ENCODE measurements around the gene DNPEP. TPM values are rescaled to one million over a fixed set of nuclear protein-coding genes. Genes with fewer than 3 reads are reported as not detected.
A peak's percentile ranks its signal among the peaks of the same experiment; 100 is the strongest.

DNPEP gene
- total RNA-seq, 1 experiment from 2014 or later, result 81.3 TPM

DNA sequence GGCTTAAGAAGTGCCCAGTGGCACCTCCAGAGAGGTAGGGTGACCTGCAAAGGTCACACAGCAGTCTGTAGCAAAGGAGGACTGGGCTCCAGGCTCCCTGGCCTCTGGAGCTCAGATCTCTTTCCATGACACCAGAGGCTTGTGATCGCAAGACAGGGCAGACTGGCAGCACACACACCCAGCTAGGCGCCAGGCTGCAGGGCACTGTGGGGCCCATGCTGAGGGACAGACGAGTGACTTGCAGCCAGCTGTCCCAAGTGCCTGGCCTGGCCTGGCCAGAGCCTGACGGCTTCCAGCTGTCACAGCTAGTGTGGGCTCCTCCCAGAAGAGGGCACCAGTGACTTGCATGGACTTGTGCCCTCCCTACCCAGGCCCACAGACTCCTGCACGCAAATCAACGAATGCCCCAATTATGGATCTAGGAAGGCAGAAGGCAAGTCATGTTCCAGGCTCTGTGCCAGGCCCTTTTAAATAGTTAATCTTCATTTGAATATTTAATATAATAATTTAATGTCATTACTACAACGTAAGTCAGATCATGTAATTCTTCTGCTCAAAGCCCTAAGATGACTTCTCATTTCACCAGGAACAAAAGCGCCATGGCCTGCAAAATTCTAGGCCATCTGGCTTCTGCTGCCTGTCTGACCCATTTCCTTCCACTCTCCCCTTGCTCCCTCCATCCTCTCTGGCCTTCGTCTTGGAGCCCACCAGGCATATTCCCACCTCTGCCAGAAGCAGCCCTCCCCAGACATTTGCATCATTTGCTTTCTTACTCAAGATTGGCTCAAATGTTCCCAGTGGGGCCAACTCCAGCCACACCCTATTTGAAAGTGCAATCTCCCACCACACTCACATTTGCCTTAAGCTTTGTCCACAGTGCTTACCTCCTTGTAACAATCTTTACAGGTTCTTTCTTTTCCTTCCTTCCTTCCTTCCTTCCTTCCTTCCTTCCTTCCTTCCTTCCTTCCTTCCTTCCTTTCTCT is 43.2 kb upstream of the DNPEP start:
- CTCF ChIA-PET, result interaction anchor here (0.6 to 5.2 kb wide), 14 partner anchors 9 to 130 kb away, joined by 3 to 49 read pairs (median 3); partner anchors contain the start of gene DES
- Mint-ChIP-seq H3K27me3 (ENCODE audit: insufficient read depth, unreplicated experiment) (peaks cover 5% of the 10 kb centered on the region), H3K4me1 (ENCODE audit: insufficient read depth, unreplicated experiment) (no peaks in the 10 kb centered on the region), H3K4me3 (ENCODE audit: unreplicated experiment) (no peak overlapping the region), H3K36me3 (ENCODE audit: insufficient read depth, unreplicated experiment) (no peaks in the 10 kb centered on the region), H3K9me3 (ENCODE audit: unreplicated experiment) (no peaks in the 10 kb centered on the region), H3K27ac (ENCODE audit: low read depth, unreplicated experiment) (no peak overlapping the region)
- no TSS peak for BruUV-seq (replicated peaks)
- POLR2A ChIA-PET, result interaction anchor here (0.7 to 1.1 kb wide), 3 partner anchors 63 to 1038 kb away, joined by 3 read pairs; no protein-coding TSS in a partner anchor
- intact Hi-C loops (cut with micrococcal nuclease), result loop anchor here (2.0 kb wide), 2 partner anchors 28 to 68 kb away; partner anchors contain the start of gene GMPPA
- DNase-seq (ENCODE audit: unreplicated experiment), result peak; percentile 60
- peak; percentile 27 for TF ChIP-seq CTCF (IDR thresholded peaks at IDR 0.05; ENCODE audit: unreplicated experiment)

DNA sequence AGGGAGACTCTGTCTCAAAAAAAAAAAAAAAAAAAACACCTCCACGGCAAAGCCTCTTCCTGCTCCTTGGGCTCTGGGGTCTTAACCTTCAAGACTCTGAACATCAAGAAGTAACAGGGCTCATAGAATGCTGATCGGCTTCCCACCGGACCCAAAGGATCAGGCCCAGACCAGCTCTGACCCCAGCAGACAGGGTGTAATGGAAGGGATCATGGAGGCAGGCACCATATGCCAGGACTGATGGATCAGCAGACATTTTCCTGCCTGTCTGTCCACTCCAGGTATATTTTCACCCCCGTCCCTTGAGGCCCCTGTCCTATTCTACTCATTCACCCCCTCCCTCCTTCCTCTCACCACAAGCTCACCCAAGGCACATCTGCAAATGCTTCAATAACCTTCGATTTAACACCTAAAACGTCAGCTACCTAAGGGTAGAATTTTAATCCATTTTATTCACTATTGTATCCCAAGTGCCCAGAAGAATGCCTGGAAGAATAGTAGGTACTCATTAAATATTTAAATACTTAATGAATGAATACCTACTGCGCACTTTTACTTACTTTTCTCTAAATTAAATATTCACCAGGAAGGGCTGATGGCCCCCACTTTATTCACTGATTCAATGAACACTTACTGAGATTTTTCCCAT is 42.4 kb upstream of the DNPEP start:
- DNase-seq (ENCODE audit: unreplicated experiment), result no peak
- BruUV-seq (replicated peaks), result no TSS peak
- POLR2A ChIA-PET, result interaction anchor here (0.7 to 1.1 kb wide), 2 partner anchors 100 to 1037 kb away, joined by 3 read pairs; no protein-coding TSS in a partner anchor
- H3K36me3 Mint-ChIP-seq (ENCODE audit: insufficient read depth, unreplicated experiment), result no peaks in the 10 kb centered on the region
- CTCF ChIA-PET, result interaction anchor here (0.6 to 5.2 kb wide), 13 partner anchors 9 to 130 kb away, joined by 3 to 49 read pairs (median 4); partner anchors contain the start of gene DES
- no peak overlapping the region for H3K27ac Mint-ChIP-seq (ENCODE audit: low read depth, unreplicated experiment)
- H3K4me1 Mint-ChIP-seq (ENCODE audit: insufficient read depth, unreplicated experiment), result no peaks in the 10 kb centered on the region
- no peak for TF ChIP-seq CTCF (IDR thresholded peaks at IDR 0.05; ENCODE audit: unreplicated experiment)
- intact Hi-C loops (cut with micrococcal nuclease), result loop anchor here (2.0 kb wide), 2 partner anchors 29 to 69 kb away; partner anchors contain the start of gene GMPPA
- H3K4me3 Mint-ChIP-seq (ENCODE audit: unreplicated experiment), result no peak overlapping the region
- H3K27me3 Mint-ChIP-seq (ENCODE audit: insufficient read depth, unreplicated experiment), result peaks cover 14% of the 10 kb centered on the region
- H3K9me3 Mint-ChIP-seq (ENCODE audit: unreplicated experiment), result no peaks in the 10 kb centered on the region

DNA sequence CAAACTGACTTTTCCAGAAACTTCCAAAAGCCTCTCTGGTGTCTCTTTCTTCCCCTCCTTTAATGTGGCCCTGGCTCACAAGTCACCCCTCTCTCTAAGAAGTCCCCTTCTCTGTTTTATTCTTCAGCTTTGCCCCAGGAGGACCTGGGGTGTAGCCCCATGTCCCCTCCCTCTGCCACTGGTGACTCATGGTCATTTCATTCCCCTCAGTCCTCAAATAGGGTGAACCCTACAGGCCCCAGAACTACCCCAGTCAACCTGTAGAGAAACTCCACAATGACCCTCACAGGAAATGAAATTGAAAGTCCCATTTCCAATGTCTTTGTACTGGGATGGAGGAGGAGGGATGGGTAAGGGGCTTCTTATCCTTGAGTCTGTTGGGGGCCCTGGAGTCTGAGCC is 40.8 kb upstream of the DNPEP start:
- Mint-ChIP-seq H3K9me3 (ENCODE audit: unreplicated experiment) (no peaks in the 10 kb centered on the region), H3K4me3 (ENCODE audit: unreplicated experiment) (no peak overlapping the region), H3K27me3 (ENCODE audit: insufficient read depth, unreplicated experiment) (peaks cover 15% of the 10 kb centered on the region), H3K36me3 (ENCODE audit: insufficient read depth, unreplicated experiment) (no peaks in the 10 kb centered on the region), H3K4me1 (ENCODE audit: insufficient read depth, unreplicated experiment) (no peaks in the 10 kb centered on the region), H3K27ac (ENCODE audit: low read depth, unreplicated experiment) (no peak overlapping the region)
- no TSS peak for BruUV-seq (replicated peaks)
- no peak for TF ChIP-seq CTCF (IDR thresholded peaks at IDR 0.05; ENCODE audit: unreplicated experiment)
- ChIA-PET POLR2A (no interaction called here), CTCF (interaction anchor here (0.8 to 5.2 kb wide), 7 partner anchors 25 to 290 kb away, joined by 3 to 49 read pairs (median 4); no protein-coding TSS in a partner anchor)
- intact Hi-C loops (cut with micrococcal nuclease), result no loop called here
- DNase-seq (ENCODE audit: unreplicated experiment), result no peak

Data from MCF 10A (cell line).